NCI-H2227 (cell line): ENCODE results near the gene ANKS1B.
"Not testable (repeated sequence)": the region's sequence is repeated elsewhere in the genome, so short reads cannot be mapped to it uniquely, and the experiment has no call there.

Experiments used
- DNase-seq: peaks from one replicate; lab custom pipeline; 2025; ENCODE audit not compliant: unreplicated experiment; lab: John Stamatoyannopoulos, UW

ANKS1B gene

GRCh38 chr12:99767809-99768208 is 216.9 kb downstream of the ANKS1B start:
- peak; percentile 15 for DNase-seq

GRCh38 chr12:99766408-99766807 is 218.3 kb downstream of the ANKS1B start:
- DNase-seq = no peak

GRCh38 chr12:99765469-99766114 is 219.1 kb downstream of the ANKS1B start:
- no peak for DNase-seq

GRCh38 chr12:99759444-99759843 is 225.3 kb downstream of the ANKS1B start:
- no peak for DNase-seq

- no peak for DNase-seq
Measured at GRCh38 chr12:99758997-99759396, 225.7 kb downstream of the ANKS1B start.

GRCh38 chr12:99752740-99753139 is 232.0 kb downstream of the ANKS1B start:
- no peak for DNase-seq

- DNase-seq = no peak
Measured at GRCh38 chr12:99746538-99746937, 238.2 kb downstream of the ANKS1B start.

- no peak for DNase-seq
Measured at GRCh38 chr12:99745895-99746294, 238.8 kb downstream of the ANKS1B start.

- DNase-seq = no peak
Measured at GRCh38 chr12:99745121-99745520, 239.6 kb downstream of the ANKS1B start.

- no peak for DNase-seq
Measured at GRCh38 chr12:99736760-99737269, 247.9 kb downstream of the ANKS1B start.

GRCh38 chr12:99732131-99732530 is 252.6 kb downstream of the ANKS1B start:
- no peak for DNase-seq

GRCh38 chr12:99722690-99723486 is 261.8 kb downstream of the ANKS1B start:
- no peak for DNase-seq

GRCh38 chr12:99721715-99722275 is 262.9 kb downstream of the ANKS1B start:
- no peak for DNase-seq

GRCh38 chr12:99720083-99720465 is 264.7 kb downstream of the ANKS1B start:
- not testable (repeated sequence) for DNase-seq

- not testable (repeated sequence) for DNase-seq
Measured at GRCh38 chr12:99719411-99720082, 265.2 kb downstream of the ANKS1B start.

GRCh38 chr12:99715841-99716510 is 268.8 kb downstream of the ANKS1B start:
- DNase-seq = not testable (repeated sequence)

GRCh38 chr12:99714921-99715320 is 269.8 kb downstream of the ANKS1B start:
- not testable (repeated sequence) for DNase-seq

- DNase-seq = no peak
Measured at GRCh38 chr12:99713946-99714520, 270.7 kb downstream of the ANKS1B start.

GRCh38 chr12:99712281-99712680 is 272.5 kb downstream of the ANKS1B start:
- DNase-seq = no peak

- no peak for DNase-seq
Measured at GRCh38 chr12:99711246-99711645, 273.5 kb downstream of the ANKS1B start.
